GM20431 (cell line): Measurements from ENCODE around the gene HUNK.

ENCODE experiments used
- in situ Hi-C: fragments of 300-500 bp; cut with MseI, MboI; formaldehyde crosslinking; loops from one replicate; pipeline ENCODE4 v1.15.0; 2020; ENCODE audit warnings: low sequenced_read_pairs; ENCODE audit not compliant: unreplicated experiment

HUNK gene

GRCh38 chr21:31866077-31866511 is 6.7 kb upstream of the HUNK start:
- in situ Hi-C loops: loop anchor here (25.0 kb wide), 1 partner anchor 396 kb away; no protein-coding TSS in a partner anchor

GRCh38 chr21:31869750-31870149 is 3.1 kb upstream of the HUNK start:
- in situ Hi-C loops: loop anchor here (25.0 kb wide), 1 partner anchor 393 kb away; no protein-coding TSS in a partner anchor

GRCh38 chr21:31870472-31871193 is 2.2 kb upstream of the HUNK start:
- in situ Hi-C loops: loop anchor here (25.0 kb wide), 1 partner anchor 392 kb away; no protein-coding TSS in a partner anchor

GRCh38 chr21:31871371-31871770 is 1.4 kb upstream of the HUNK start:
- in situ Hi-C loops: loop anchor here (25.0 kb wide), 1 partner anchor 391 kb away; no protein-coding TSS in a partner anchor

GRCh38 chr21:31872072-31872451 is 758 bp upstream of the HUNK start:
- in situ Hi-C loops: loop anchor here (25.0 kb wide), 1 partner anchor 390 kb away; no protein-coding TSS in a partner anchor

- in situ Hi-C loops: loop anchor here (25.0 kb wide), 1 partner anchor 389 kb away; no protein-coding TSS in a partner anchor
Measured at GRCh38 chr21:31873275-31873695, 465 bp downstream of the HUNK start.

- in situ Hi-C loops: loop anchor here (25.0 kb wide), 1 partner anchor 388 kb away; no protein-coding TSS in a partner anchor
Measured at GRCh38 chr21:31873696-31874599, 1.1 kb downstream of the HUNK start.

GRCh38 chr21:31874812-31875212 is 2.0 kb downstream of the HUNK start:
- in situ Hi-C loops: loop anchor here (25.0 kb wide), 1 partner anchor 387 kb away; no protein-coding TSS in a partner anchor

- in situ Hi-C loops: no loop called here
Measured at GRCh38 chr21:31875496-31876015, 2.7 kb downstream of the HUNK start.

GRCh38 chr21:31877463-31877957 is 4.7 kb downstream of the HUNK start:
- in situ Hi-C loops: no loop called here

- in situ Hi-C loops: no loop called here
Measured at GRCh38 chr21:31878831-31879230, 6.0 kb downstream of the HUNK start.

GRCh38 chr21:31879241-31879650 is 6.4 kb downstream of the HUNK start:
- in situ Hi-C loops: no loop called here

GRCh38 chr21:31879911-31880310 is 7.1 kb downstream of the HUNK start:
- in situ Hi-C loops: no loop called here

- in situ Hi-C loops: no loop called here
Measured at GRCh38 chr21:31880816-31881215, 8.0 kb downstream of the HUNK start.

- in situ Hi-C loops: no loop called here
Measured at GRCh38 chr21:31882711-31883110, 9.9 kb downstream of the HUNK start.

GRCh38 chr21:31885146-31885545 is 12.3 kb downstream of the HUNK start:
- in situ Hi-C loops: no loop called here

- in situ Hi-C loops: no loop called here
Measured at GRCh38 chr21:31886915-31887314, 14.1 kb downstream of the HUNK start.

GRCh38 chr21:31887391-31887841 is 14.6 kb downstream of the HUNK start:
- in situ Hi-C loops: no loop called here

- in situ Hi-C loops: no loop called here
Measured at GRCh38 chr21:31888936-31889371, 16.1 kb downstream of the HUNK start.

GRCh38 chr21:31889460-31889859 is 16.6 kb downstream of the HUNK start:
- in situ Hi-C loops: no loop called here
